NCI-H460 (cell line): ENCODE results near the gene NAA50. TPM values are rescaled to one million over a fixed set of nuclear protein-coding genes. Genes with fewer than 3 reads are reported as not detected.
A peak's percentile ranks its signal among the peaks of the same experiment; 100 is the strongest.

Experiments used
- DNase-seq: peaks from one replicate; pipeline ENCODE4 v3.0.0-alpha.2; 2016; ENCODE audit warnings: low read depth; ENCODE audit errors: extremely low read depth
- polyA plus RNA-seq: library from polyadenylated mRNA; depleted of rRNA; stranded (reverse); fragments of >200 nt; gene quantifications from 2 replicates; pipeline ENCODE4 v1.2.3, GENCODE V29; 2014; cell fraction: nucleus; rRNA removed
- total RNA-seq: library from RNA; depleted of rRNA; stranded (reverse); fragments of >200 nt; shearing (Covaris generic); gene quantifications from 2 replicates; pipeline ENCODE4 v1.2.3, GENCODE V29; 2014; rRNA removed

The NAA50 gene
- 167 and 183 TPM in 2 replicates for total RNA-seq
- polyA plus RNA-seq = 63.9 and 70.5 TPM in 2 replicates

GRCh38 chr3:113745756-113746547 lies at the start of gene NAA50:
Gene NAA50, minus strand, starts transcription at chr3:113746249. Its CDS starts 300 bp downstream, at chr3:113745949.
- DNase-seq = peak; percentile 83

- no peak for DNase-seq
Measured at GRCh38 chr3:113795693-113796092, 49.6 kb upstream of the NAA50 start.

- DNase-seq = no peak
Measured at GRCh38 chr3:113794526-113794925, 48.5 kb upstream of the NAA50 start.

GRCh38 chr3:113791381-113791780 lies 45.3 kb upstream of the NAA50 start:
- DNase-seq = no peak

- no peak for DNase-seq
Measured at GRCh38 chr3:113783980-113784379, 37.9 kb upstream of the NAA50 start.

- DNase-seq = no peak
Measured at GRCh38 chr3:113783463-113783862, 37.4 kb upstream of the NAA50 start.

GRCh38 chr3:113776564-113776963 lies 30.5 kb upstream of the NAA50 start:
- no peak for DNase-seq

- DNase-seq = no peak
Measured at GRCh38 chr3:113775516-113775915, 29.5 kb upstream of the NAA50 start.

GRCh38 chr3:113773381-113773780 lies 27.3 kb upstream of the NAA50 start:
- DNase-seq = no peak

- DNase-seq = no peak
Measured at GRCh38 chr3:113771993-113772392, 25.9 kb upstream of the NAA50 start.

GRCh38 chr3:113769551-113769950 lies 23.5 kb upstream of the NAA50 start:
- DNase-seq = no peak

GRCh38 chr3:113764698-113765097 lies 18.6 kb upstream of the NAA50 start:
- no peak for DNase-seq

- DNase-seq = no peak
Measured at GRCh38 chr3:113758389-113759024, 12.5 kb upstream of the NAA50 start.

GRCh38 chr3:113754494-113755159 lies 8.6 kb upstream of the NAA50 start:
- DNase-seq = no peak

GRCh38 chr3:113753376-113753985 lies 7.4 kb upstream of the NAA50 start:
- DNase-seq = no peak

GRCh38 chr3:113751141-113751540 lies 5.1 kb upstream of the NAA50 start:
- no peak for DNase-seq

GRCh38 chr3:113747283-113748046 lies 1.4 kb upstream of the NAA50 start:
- DNase-seq = no peak

GRCh38 chr3:113746548-113747282 lies 666 bp upstream of the NAA50 start, which contains the start of gene ATP6V1A:
Gene ATP6V1A, plus strand, starts transcription at chr3:113747035. Its CDS starts 31,719 bp downstream, at chr3:113778754.
- DNase-seq = peak; percentile 90

GRCh38 chr3:113744941-113745755 lies 901 bp downstream of the NAA50 start:
- DNase-seq = peak; percentile 81
